ENCODE results near the gene KIAA1217.

- TF ChIP-seq CTCF (IDR thresholded peaks at IDR 0.05): no peak
- TF ChIP-seq POLR2A (IDR thresholded peaks at IDR 0.05): no peak
These were observed 167.8 kb downstream of the KIAA1217 start for GRCh38 chr10:24376731-24377130.

Measured in thyroid gland (tissue), 4 donors.